GM18909 (cell line): ENCODE data around the gene CDK17.
"Not testable (repeated sequence)": the region's sequence is repeated elsewhere in the genome, so short reads cannot be mapped to it uniquely, and the experiment has no call there.

ENCODE experiments used
- ATAC-seq: cut with Tn5 transposase; IDR thresholded peaks from one replicate; pipeline ENCODE4 v1.9.1; 2021; ENCODE audit warnings: mild to moderate bottlenecking; ENCODE audit not compliant: unreplicated experiment, poor library complexity

Gene CDK17

DNA sequence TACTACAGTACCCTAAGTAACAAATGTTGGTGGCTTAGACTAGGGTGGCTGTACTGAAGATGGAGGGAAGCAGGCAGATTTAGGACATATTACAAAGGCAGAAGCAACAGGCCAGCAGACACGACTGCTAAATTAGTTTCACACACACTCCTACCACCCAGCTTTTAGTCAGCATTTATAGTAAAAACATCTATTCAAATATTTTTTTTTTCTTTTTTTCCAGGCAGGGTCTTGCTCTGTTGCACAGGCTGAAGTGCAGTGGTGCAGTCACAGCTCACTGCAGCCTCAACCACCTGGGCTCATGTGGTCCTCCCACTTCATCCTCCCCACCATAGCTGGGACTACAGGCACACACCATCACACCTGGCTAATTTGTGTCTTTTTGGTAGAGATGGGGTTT lies 72.9 kb downstream of the CDK17 start:
- peak; percentile 84 for ATAC-seq

DNA sequence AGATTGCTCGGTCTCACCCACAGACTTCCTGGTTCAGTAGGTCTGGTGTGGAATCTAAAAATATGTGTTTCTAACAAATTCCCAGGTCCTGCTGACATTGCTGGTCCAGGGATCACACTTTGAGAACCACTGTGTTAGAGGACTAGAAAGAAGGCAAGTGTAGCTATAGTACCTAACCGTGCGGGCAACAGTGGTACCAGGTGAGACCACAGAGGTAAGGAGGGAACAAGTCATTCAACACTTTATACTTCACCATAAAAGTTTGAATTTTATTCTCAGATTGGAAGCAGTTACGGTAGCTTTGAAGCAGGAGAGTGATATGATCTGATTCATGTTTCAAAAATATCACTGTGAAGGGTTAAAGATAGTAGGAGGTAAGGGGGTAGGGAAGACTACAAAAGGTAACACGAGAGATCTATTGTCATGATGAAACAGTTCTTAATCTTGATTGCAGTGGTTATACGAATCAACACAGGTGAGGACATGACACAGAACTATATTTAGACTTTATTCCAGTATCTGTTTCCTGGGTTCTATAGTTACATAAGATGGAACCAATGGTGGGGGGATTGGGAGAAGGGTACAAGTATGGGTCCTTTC lies 73.5 kb downstream of the CDK17 start:
- ATAC-seq, result no peak

DNA sequence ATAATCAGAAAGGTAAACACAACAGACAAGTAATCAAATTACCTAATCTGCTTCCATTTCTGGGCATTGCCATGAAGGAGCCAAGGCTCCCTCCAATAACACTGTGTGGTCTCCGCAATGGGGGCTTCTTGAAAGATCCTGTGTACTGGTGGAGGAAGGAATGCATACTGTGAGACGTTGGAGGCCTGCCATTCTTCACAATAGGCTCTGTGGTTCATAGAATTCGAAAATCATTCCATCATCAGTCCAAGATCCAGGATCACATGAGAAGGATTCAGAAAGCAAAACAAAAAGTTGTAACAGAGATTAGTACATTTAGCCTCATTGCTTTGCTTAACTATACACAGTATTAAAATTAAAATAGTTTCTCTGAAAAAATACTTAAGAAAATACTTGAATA lies 76.3 kb downstream of the CDK17 start:
- ATAC-seq, result no peak

DNA sequence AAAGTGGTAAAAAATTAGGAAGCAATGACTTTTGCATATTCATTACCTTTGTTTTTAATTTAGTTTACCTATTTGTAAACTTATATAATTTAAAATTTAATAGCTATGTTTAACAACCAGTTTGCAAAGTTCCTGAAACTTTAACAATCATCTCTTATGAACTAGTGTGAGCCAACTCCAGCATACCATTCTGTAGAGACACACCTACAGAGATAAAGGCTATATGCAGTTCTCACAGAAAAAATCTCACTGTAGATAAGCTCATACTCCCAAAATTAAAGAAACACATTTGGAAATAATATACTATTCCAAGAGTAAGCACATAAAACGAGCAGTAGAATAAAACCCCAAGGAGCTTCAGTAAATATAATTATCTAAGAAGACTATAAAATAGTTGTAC lies 77.5 kb downstream of the CDK17 start:
- ATAC-seq, result no peak

DNA sequence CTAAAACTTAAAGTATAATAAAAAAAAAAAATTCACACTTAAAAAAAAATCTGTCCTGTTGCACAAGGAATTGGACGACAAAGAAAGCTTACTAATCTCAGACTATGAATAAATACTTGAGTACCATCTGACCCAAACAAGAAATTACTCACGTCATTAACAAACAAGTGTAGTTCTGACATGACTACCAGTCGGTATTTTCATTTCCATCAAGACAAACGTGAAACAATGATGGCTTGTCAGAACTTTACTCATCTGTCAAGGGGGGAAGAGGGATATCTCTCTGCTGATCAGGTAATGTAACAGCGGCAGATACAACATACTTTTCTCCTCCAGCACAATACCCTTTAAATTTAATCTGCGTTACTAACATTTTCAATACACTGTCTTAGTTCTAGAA lies 78.3 kb downstream of the CDK17 start:
- no peak for ATAC-seq

DNA sequence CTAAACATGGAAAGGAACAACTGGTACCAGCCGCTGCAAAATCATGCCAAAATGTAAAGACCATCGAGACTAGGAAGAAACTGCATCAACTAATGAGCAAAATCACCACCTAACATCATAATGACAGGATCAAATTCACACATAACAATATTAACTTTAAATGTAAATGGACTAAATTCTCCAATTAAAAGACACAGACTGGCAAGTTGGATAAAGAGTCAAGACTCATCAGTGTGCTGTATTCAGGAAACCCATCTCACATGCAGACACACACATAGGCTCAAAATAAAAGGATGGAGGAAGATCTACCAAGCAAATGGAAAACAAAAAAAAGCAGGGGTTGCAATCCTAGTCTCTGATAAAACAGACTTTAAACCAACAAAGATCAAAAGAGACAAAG lies 82.4 kb downstream of the CDK17 start:
- not testable (repeated sequence) for ATAC-seq

DNA sequence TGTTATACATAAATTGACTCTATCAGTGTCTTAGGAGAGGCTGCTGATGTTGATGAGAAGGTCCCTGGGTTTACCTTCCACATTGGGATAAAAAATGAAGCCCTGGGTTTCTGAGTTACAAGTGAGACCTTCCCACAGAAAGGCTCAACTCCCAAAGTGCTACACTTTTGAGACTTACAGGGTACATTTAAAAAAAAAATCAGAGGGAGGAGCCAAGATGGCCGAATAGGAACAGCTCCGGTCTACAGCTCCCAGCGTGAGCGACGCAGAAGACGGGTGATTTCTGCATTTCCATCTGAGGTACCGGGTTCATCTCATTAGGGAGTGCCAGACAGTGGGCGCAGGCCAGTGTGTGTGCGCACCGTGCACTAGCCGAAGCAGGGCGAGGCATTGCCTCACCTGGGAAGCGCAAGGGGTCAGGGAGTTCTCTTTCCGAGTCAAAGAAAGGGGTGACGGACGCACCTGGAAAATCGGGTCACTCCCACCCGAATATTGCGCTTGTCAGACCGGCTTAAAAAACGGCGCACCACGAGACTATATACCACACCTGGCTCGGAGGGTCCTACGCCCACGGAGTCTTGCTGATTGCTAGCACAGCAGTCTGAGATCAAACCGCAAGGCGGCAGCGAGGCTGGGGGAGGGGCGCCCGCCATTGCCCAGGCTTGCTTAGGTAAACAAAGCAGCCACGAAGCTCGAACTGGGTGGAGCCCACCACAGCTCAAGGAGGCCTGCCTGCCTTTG lies 84.3 kb downstream of the CDK17 start:
- ATAC-seq, result not testable (repeated sequence)

DNA sequence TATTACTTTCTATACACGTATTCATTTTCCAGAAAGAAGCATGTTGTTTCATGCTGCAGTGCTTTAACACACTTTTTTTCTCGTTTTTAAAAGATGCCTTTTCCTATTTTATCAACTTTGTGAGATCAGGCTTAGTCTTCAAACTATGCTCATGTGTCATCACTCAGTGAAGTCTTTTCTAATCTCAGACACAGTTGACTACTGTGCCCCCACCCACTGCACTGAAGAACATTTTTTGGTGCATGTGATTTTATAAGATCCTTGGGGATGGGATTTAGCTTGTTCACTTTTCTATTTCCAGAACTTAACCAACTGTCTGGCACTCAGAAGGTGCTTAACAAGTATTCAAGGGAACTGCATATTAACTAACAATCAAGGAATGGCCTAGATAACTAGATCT lies 85.5 kb downstream of the CDK17 start:
- ATAC-seq, result no peak

DNA sequence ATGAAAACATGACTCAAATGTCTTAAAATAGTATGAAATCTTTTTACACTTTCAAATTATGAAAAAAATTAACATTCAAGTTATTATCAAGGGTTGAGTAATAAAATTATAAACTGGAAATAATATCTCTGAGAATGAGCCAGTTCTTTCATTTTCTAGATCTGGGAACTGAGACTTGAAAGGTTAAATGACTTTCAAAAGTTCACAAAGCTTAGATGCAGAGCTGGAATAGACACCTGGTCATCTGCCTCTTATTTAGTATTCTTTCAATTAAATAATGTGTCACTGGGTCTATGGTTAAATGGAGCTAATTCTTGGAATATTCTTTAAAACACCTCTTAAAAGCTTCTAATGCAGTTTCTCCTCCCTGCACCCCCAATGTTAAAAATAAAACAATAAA lies 86.6 kb downstream of the CDK17 start:
- ATAC-seq, result no peak

DNA sequence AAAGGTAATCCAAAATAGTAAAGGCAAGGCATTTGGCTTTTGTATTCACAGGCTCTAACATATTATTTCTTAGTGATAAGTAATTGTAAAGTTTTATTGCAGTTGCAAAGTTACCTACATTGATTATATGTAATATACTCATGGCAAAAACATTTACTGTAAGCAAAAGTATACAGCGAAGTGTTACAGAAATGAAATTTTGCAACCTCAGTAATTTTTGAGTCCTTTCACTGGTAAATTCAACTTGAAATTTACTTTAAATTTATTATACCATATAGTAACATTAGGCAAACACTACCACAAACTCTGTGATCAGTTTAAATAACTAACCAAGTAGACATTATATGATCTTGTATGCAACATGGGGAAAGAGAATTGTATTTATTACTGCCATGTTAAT lies 89.0 kb downstream of the CDK17 start:
- no peak for ATAC-seq

DNA sequence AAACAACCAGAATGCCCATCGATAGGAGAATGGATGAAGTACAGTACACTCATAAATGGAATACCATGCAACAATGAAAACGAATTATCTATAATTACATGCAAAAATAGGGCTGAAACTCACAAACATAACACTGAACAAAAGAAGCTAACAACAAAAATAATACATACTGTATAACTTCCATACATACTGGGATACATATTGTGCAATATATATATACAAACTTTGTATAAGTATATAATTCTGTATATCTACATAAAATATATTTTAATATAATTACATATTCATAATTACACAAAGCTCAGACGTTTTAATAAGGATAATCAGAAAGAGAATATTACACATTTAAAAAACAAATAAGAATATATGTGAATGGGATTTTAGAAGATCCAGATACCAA lies 90.2 kb downstream of the CDK17 start:
- ATAC-seq, result no peak

DNA sequence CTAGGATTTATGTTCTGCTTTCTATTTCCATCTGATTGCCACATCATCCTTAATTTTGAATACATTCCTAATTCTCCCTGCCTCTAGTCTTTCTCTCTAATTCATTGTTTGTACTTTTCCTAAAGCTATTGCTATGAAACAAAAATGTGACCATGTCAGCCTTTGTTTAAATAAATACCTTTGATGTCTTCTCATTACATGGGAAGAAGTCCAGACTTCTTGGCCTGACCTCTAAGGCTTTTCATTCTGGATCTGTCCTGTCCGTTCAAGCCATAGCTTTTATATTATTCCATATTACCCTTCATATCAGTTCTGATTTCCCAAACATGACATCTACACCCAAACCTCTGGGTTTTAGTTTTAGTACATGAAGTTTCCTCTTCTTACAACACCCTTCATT lies 91.4 kb downstream of the CDK17 start:
- ATAC-seq, result no peak

DNA sequence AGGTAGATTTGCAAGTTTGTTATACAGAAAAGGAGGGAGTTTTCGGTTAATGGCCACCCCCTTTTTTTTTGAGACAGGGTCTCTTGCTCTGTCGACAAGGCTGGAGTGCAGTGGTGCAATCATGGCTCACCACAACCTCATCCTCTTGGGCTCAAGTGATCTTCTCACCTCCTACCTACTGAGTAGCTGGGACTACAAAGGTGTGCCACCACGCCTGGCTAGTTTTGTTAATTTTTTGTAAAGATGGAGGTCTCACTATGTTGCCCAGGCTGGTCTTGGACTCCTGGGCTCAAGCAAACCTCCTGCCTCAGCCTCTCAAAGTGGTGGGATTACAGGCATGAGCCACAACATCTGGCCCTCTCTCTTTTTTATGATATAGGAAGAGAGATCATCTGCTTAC lies 94.6 kb downstream of the CDK17 start:
- no peak for ATAC-seq

DNA sequence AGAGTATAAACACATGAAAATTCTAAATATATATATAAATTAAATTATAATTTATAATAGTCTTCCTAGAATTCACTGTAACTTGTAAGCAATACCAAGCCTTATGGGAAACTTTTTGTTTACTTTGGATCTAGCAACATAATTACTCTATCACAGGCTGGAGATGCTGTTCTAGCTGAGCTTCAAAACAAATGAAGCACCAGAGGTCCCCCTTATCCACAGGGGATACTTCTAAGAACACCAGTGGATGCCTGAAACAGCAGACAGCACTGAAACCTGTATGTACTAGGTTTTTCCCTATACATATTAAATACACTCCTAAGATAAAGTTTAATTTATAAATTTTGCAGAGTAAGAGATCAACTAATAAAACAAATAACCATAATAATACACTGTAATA lies 96.6 kb downstream of the CDK17 start:
- ATAC-seq, result no peak

DNA sequence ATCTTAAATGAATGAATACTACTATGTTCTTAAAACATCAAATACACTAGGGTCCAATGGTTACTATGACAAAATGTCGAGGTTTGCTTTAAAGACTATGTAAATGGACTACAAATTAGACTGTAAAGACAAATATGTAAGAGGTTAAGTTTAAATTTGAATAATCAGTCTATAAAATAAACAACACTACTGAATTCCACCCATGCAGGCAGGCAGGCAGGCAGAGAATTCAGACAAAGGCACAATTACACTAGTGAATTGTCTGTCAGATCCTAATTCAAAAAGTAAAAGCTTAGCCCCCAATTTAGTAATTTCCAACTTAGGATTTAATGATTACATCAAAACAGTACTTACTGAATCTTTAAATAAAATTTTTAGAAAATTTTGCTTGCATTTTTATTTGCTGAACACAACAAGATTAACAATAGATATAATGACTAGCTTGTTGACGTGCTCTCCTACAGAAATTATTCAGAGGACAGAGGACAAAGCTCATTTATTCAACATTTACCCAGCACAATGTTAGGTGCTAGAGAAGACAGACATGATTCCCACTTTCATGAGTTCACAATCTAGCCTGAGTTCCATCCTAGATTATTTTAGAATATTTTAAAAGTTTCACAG lies 97.4 kb downstream of the CDK17 start:
- no peak for ATAC-seq

DNA sequence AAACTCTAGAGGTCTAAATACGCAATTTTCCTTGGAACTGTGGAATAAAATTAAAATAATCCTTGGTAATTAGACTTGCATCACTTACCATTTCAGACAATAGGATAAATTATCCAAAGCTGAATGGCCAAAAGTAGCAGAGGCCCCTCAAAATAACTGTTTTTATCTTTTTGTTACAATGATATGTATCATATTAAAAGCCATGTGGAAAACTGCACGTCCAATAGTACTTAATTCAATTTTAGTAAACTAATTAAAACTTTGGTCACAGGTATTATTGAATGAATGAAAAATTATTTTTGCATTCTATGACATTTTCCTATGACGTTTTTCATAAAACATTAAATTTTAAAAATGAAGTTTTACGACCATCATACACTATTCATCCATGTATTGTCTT lies 98.5 kb downstream of the CDK17 start:
- no peak for ATAC-seq

DNA sequence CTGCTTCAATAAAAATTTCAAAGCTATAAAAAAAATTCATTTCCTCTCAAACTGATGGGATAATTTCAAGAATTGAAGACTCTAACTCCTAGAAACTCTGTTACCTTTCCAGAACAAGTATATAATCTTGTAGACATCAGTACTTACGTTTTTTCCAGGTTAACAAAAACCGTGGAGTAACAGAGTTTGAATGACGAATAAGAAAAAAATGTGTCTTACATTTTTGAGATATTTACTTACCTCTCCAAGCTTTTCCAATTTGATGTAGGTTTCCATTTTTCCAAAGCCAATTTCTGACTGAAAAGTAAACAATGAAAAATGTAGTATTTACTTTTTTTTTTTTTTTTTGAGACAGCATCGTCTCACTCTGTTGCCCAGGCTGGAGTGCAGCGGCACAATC lies 100.2 kb downstream of the CDK17 start:
- no peak for ATAC-seq

DNA sequence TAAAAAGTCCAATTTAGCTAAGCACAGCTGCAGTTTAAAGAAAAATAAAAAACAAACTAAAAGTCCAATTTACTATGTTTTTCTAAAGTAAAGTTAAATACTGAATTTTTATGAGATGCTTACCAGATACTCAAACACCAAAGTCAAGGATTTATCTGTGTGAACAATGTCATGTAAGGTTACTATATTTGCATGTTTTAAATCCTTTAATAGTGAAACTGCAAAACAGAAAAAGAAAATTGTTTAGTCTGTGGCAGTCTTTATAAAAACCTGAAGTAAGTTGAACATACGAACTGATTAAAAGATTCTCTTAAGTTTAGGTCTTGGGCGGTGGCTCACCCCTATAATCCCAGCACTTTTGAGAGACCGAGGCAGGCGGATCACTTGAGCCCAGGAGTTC lies 102.7 kb downstream of the CDK17 start:
- ATAC-seq, result no peak

DNA sequence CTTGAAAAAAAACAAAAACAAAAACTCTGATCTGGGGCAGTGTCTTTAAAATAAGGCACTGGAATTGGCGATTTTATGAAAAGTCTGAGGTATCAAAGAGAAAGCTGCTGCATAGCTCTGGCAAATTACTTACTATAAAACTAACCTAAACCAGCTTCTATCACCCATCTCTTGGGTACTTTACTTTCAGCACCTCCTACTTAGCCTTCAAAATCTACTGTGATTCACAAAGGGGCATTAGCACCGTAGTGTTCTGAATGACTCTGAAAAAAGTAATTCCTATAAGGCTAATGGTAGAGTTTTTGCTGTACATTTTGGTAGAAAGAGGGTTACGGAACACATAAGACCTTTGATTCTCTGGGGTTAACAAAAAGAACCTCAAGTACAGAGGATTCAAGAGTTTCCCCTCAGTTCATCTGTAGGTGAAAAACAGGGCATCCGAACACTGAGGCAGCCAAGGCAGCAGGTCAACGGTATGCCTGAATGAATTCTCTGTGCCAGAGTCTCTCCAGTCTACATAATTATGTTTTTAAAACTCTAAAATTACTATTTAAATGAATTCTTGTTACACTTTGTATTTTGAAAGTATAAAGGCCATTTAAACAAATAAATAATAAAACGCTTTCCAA lies 104.6 kb downstream of the CDK17 start:
- no peak for ATAC-seq

DNA sequence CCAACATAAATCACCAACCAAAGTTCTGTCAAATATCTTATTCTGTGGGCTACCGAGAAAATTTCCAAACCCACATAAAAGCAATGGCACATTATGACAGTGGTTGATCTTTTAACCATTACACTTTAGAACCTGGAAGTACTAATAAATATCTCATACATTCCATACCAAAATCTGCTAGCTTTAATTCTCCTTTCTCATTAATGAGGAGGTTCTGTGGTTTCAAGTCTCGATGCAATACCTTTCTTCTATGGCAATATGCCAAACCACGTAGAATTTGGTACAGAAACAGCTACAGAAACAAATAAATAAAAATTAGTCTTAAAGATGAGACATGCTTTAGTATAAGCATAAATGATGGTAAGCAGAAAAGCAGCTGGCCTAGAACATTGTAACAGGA lies 105.4 kb downstream of the CDK17 start:
- no peak for ATAC-seq

DNA sequence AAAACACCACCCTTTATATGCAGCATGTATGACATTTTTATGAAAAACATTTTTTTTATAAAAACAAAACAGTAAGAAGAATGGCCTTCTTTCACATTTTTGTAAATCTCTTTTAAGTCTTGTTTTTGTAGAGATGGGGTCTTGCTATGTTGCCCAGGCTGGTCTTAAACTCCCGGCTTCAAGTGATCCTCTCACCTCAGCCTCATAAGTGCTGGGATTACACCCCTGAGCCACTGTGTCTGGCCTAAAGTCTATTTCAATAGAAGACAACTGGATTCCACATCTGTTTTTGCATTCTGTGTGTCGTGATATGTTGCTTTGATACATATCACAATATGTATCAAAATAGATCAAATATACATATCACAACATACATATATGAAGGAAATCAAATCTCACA lies 107.1 kb downstream of the CDK17 start:
- ATAC-seq, result no peak
